GM19025 (cell line): ENCODE data around the gene ATP2B1.

Experiments
- ATAC-seq: cut with Tn5 transposase; IDR thresholded peaks from one replicate; pipeline ENCODE4 v1.9.1; 2021; ENCODE audit warnings: mild to moderate bottlenecking, low read depth, moderate library complexity; ENCODE audit not compliant: unreplicated experiment

The ATP2B1 gene

GRCh38 chr12:89695100-89695499 lies 13.5 kb downstream of the ATP2B1 start:
- ATAC-seq = no peak

DNA sequence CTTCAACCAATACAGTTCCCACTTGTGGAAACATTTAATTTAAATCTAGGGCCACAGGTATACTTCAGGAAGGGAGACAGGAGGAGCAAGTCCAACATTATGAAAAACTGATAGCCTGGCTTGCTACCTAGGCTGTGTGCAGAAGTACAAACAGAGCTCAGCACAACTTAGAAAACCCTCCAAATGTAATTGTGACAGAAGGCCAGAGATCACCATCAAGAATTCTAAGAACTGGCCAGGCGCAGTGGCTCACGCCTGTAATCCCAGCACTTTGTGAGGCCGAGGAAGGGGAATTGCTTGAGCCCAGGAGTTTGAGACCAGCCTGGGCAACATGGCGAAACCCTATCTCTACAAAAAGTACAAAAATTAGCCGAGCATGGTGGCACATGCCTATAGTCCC lies 14.1 kb downstream of the ATP2B1 start:
- no peak for ATAC-seq

DNA sequence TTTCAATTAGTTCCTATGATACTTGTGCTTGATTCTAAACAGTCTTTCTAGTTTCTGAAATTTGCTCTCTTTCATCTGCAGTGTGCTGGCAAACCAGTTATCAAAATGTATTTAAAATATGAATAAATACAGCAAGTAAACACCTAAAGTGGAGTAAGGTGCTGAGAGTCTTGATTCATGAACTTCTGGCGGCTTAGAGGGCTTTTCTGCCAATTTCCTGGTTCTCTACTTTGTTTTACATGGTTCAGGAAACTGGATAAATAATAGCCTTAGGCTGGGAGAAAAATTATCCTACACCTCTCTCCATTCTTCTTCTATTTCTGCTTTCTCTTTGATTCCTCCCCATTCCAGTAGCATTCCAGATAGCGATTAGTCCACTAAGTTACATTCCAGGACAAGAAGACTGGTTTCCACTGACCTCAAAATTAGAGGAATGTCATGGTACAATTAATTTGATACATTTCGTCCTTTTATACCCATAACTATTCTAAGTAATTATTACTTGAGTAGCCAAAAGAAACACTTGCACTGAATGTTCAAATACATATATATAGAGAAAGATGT lies 14.9 kb downstream of the ATP2B1 start:
- no peak for ATAC-seq

- no peak for ATAC-seq
These were observed 16.2 kb downstream of the ATP2B1 start for GRCh38 chr12:89692439-89692838.

DNA sequence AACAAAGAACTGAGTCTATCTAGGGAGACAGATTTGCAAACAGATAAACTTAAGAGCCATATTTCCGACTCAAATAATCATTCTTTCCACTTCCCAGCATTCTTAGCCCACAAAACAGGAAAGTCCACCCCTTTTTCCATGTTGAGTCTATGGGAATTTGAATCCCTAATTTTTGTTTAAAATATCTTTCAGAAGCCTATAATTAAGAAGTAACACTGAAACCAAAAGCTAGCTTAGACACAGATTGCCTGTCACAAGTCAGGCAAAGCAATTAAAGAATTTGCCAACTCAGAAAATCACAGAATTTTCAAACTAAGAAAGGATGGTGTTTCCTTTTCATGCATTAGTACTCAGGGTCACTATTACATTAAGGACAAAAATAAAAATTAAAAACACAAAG lies 17.0 kb downstream of the ATP2B1 start:
- no peak for ATAC-seq

- no peak for ATAC-seq
These were observed 17.7 kb downstream of the ATP2B1 start for GRCh38 chr12:89690925-89691324.

DNA sequence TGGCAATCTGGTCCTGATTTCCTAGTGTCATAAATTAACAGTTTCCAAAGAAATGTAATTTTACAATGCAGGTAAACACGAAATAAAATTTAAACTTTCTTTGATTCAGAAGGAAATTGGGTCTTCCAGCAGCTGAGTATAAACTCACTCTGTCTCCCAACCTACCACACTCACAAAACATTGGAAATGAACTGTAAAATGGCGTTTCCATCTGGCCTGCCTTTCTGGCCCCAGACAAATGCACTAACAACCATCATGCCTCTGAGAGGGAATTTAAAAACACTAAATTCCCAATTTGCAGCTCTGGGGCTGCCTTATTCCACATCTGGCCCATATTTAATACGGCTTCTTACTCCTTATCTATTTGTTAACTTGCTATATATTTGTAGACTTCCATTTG lies 19.3 kb downstream of the ATP2B1 start:
- ATAC-seq = no peak

GRCh38 chr12:89686311-89686710 lies 22.3 kb downstream of the ATP2B1 start:
- ATAC-seq = no peak

GRCh38 chr12:89685363-89685972 lies 23.2 kb downstream of the ATP2B1 start:
- ATAC-seq = no peak

DNA sequence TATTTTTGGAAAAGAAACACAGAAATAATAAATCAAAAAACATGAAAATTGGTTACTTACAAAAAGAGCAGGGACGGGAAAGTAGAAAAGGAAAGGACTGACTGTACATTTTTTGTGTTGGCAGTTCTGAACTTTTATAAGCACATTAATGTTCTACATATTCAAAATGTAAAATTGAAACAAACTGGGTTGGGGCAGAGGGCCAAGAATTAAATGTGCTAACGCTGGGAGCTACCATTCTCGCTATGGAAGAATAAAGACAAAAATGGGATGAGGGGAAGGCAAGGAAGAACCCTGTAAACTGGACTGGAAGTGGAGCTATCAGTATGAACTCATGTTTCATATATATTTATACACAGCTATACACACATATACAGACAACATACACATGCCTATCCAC lies 24.5 kb downstream of the ATP2B1 start:
- ATAC-seq = no peak

DNA sequence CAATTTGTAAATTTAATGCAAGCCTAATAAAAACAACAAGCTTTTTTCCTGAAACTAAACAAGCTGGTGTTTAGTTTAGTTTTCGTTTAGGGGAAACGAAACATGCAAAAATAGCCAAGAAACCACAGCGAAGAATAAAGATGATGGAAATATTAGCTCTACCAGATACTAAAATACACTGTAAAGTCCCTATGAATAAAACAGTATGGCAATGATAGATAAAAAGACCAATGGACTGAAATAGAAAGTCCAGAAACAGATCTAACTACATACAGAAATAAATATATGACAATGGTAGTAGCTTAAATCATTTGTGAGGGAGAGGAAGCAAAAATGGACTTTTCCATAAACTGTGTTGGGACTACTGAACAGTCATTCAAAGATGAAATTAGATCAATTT lies 26.4 kb downstream of the ATP2B1 start:
- no peak for ATAC-seq

DNA sequence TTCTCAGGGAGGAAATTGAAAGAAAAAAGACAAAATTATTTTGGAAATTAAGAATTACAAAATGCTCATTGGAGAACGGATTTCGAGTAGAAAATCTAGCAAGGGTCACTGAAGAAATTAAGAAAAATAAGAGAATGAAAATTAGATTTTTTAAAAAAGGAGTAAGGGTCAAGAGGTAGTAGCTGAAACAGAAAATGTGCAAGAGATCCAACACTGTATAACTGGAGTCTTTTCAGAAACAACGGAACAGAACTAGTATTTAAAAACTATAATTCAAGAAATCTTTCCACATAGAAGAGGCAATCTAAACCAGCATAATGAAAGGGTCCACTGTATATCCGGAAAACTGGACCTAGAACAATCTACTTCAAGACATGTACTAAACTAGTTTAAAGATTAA lies 28.2 kb downstream of the ATP2B1 start:
- ATAC-seq = no peak

DNA sequence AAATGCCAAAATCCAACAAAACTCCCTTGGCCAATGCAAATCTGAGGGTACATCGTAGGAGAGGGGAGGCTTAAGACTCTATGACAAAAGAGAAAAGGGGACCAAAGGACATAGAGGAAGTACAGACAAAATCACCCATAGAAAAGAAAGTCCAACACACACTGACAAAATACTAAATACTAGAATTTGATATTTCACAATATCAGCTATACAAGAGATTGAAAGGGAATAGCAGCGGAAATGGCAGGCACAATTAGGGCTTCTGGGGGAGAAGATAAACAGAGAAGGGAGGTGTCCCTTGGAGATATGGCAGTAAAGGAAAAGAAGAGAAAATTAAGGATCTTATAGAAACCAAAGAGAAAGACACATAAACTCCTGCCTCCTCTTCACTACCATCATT lies 29.0 kb downstream of the ATP2B1 start:
- no peak for ATAC-seq

DNA sequence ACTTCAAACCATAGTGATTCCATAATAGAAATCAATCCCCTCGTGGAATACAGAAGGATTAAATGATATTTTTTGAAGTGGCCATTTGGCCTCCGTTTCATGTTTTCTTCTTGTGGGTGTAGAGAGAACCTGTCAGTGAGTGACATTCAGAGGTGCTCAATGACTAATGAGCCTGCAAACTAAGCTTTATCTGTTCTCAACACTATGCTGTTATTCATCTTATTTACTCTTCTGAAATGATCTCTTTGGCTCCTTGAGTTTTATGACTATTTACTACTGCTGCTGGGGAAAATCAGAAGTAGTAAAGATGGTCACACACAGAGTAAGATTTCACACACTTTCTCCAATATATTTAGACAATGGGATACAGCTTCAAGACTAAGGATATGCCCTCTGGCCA lies 30.4 kb downstream of the ATP2B1 start:
- ATAC-seq = no peak

DNA sequence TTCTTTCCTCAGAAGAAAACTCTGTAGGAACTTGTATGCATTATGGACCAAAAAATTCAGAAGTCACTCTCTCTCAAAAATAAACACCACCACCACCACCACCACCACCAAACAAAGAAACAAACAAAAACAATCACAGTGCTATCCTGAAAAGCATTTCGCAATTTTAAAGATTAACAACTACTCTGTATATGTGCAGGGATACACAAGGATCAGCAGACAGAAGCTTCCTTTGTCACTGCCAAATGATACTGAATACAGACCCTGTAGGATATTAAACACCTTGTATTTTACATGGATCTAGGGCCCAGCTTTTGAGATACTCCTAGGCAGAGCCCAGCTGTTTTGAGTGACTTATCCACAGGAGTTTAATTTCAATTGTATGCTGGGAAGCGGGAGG lies 31.7 kb downstream of the ATP2B1 start:
- no peak for ATAC-seq

- ATAC-seq = no peak
These were observed 34.2 kb downstream of the ATP2B1 start for GRCh38 chr12:89674326-89674942.

DNA sequence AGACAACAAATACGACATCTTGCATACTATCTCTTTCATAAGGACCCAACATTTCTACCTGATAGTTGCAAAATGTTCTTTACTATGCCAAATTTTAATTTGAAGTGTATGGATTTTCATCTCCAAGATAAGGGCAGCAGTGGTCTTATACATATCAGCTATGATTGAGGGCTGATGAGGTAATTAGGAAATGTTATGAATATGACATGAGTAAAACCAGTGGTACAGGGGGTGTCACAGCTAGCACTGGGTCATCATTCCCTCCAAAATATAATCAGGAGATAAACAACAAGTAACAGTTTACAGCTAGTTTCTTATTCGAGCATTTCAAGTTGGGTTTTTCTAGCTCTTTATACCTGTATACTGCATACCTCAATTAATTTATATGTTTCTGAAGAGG lies 35.0 kb downstream of the ATP2B1 start:
- ATAC-seq = no peak

DNA sequence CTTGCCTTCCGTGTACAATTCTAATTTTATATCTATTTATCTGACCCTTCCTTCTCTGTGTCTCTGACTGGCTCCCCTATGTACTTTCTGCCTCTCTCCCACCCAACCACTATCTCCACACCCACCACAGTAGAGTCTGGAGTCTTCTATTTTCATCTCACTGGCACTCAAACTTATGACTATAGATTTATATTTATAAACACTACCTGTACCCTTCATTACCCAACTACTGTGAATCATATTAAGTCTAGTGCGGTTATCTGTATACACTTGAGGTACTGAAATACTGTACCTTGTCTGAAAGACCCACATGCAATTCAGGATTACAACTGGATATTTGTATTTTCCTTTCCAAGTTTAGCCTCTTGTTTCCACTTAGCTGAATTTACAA lies 36.1 kb downstream of the ATP2B1 start:
- ATAC-seq = no peak

GRCh38 chr12:89671469-89671868 lies 37.2 kb downstream of the ATP2B1 start:
- ATAC-seq = no peak

- no peak for ATAC-seq
These were observed 39.4 kb downstream of the ATP2B1 start for GRCh38 chr12:89669197-89669596.

DNA sequence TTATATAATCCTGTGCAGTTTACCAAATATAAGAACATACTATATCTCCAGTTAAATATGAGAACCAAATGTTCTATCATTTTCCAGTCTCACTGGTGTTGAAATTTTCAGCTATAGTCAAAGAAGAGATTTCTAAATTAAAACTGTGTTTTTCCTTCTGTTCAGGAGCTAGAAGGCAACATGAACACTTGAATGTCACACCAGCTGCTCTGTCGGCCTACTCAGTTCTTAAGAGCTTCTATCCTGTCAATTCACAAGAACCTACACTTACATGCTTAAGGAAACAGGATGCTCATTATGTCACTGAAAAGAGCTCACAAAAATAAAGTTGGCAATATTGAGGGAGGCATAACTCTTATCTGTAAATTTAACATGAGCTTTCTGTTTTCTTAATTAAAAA lies 43.1 kb downstream of the ATP2B1 start:
- no peak for ATAC-seq

GRCh38 chr12:89664441-89664840 lies 44.2 kb downstream of the ATP2B1 start:
- ATAC-seq = no peak
